Mesothelial cell of epicardium (in vitro differentiated cells): ENCODE measurements around the gene IL20RB. TPM values are rescaled to one million over a fixed set of nuclear protein-coding genes. Genes with fewer than 3 reads are reported as not detected.

ENCODE experiments used
- DNase-seq, 2 experiments: peaks; one replicate each; pipeline ENCODE4 v3.0.0; 2021; ENCODE audit warnings: low spot score in 2 of 2; ENCODE audit not compliant: unreplicated experiment in 2 of 2
- H3K27ac Mint-ChIP-seq: 2 replicates; pipeline ENCODE4 v1.8.0; 2021; ENCODE audit warnings: mixed read lengths
- H3K27me3 Mint-ChIP-seq: 2 replicates; pipeline ENCODE4 v1.8.0; 2021; ENCODE audit warnings: low read depth, mixed read lengths
- H3K36me3 Mint-ChIP-seq: 2 replicates; pipeline ENCODE4 v1.8.0; 2021; ENCODE audit warnings: mixed read lengths
- H3K4me1 Mint-ChIP-seq: 2 replicates; pipeline ENCODE4 v1.8.0; 2021; ENCODE audit warnings: mixed read lengths
- H3K4me3 Mint-ChIP-seq: 2 replicates; pipeline ENCODE4 v1.8.0; 2021; ENCODE audit warnings: mild to moderate bottlenecking, moderate library complexity, mixed read lengths
- H3K9me3 Mint-ChIP-seq: 2 replicates; pipeline ENCODE4 v1.8.0; 2021; ENCODE audit warnings: mixed read lengths
- CTCF ChIP-seq: fragments of 200-600 bp; sonication (generic); IDR thresholded peaks from one replicate; pipeline ENCODE4 v1.5.0; 2021; ENCODE audit warnings: antibody characterized with exemption; ENCODE audit not compliant: unreplicated experiment
- total RNA-seq: library from RNA; stranded (reverse); gene quantifications from 3 replicates; pipeline ENCODE4 v1.2.1, GENCODE V29; 2021

Gene IL20RB
- total RNA-seq, 1 donor from 2014 or later = 1.8 TPM

- H3K27ac Mint-ChIP-seq = no peak overlapping the region
- H3K4me3 Mint-ChIP-seq = no peak overlapping the region
- H3K36me3 Mint-ChIP-seq = peaks cover 3% of the 10 kb centered on the region
- no peaks in the 10 kb centered on the region for H3K27me3 Mint-ChIP-seq
- TF ChIP-seq CTCF = no peak
- H3K4me1 Mint-ChIP-seq = peaks cover 1% of the 10 kb centered on the region
- H3K9me3 Mint-ChIP-seq = no peaks in the 10 kb centered on the region
- no peak for DNase-seq
Observed at GRCh38 chr3:136989781-136990524, 32.2 kb downstream of the IL20RB start.

- H3K4me3 Mint-ChIP-seq = no peak overlapping the region
- no peaks in the 10 kb centered on the region for H3K27me3 Mint-ChIP-seq
- H3K27ac Mint-ChIP-seq = no peak overlapping the region
- no peak for DNase-seq
- H3K9me3 Mint-ChIP-seq = no peaks in the 10 kb centered on the region
- no peak for TF ChIP-seq CTCF
- H3K4me1 Mint-ChIP-seq = peaks cover 3% of the 10 kb centered on the region
- peaks cover 3% of the 10 kb centered on the region for H3K36me3 Mint-ChIP-seq
Observed at GRCh38 chr3:136990826-136991225, 33.0 kb downstream of the IL20RB start.

- Mint-ChIP-seq H3K27ac (no peak overlapping the region), H3K4me1 (peaks cover 3% of the 10 kb centered on the region), H3K4me3 (no peak overlapping the region), H3K9me3 (no peaks in the 10 kb centered on the region), H3K36me3 (no peaks in the 10 kb centered on the region), H3K27me3 (no peaks in the 10 kb centered on the region)
- no peak for TF ChIP-seq CTCF
- DNase-seq = no peak
Observed at GRCh38 chr3:136992115-136992514, 34.3 kb downstream of the IL20RB start.

- H3K4me3 Mint-ChIP-seq = no peak overlapping the region
- H3K27ac Mint-ChIP-seq = no peak overlapping the region
- H3K9me3 Mint-ChIP-seq = no peaks in the 10 kb centered on the region
- no peak for TF ChIP-seq CTCF
- H3K36me3 Mint-ChIP-seq = no peaks in the 10 kb centered on the region
- H3K27me3 Mint-ChIP-seq = no peaks in the 10 kb centered on the region
- H3K4me1 Mint-ChIP-seq = peaks cover 3% of the 10 kb centered on the region
- DNase-seq = no peak
Observed at GRCh38 chr3:136994772-136995516, 37.2 kb downstream of the IL20RB start.

- Mint-ChIP-seq H3K4me1 (peaks cover 3% of the 10 kb centered on the region), H3K27ac (no peak overlapping the region), H3K4me3 (no peak overlapping the region), H3K36me3 (no peaks in the 10 kb centered on the region), H3K27me3 (no peaks in the 10 kb centered on the region), H3K9me3 (peaks cover 5% of the 10 kb centered on the region)
- DNase-seq = no peak
- no peak for TF ChIP-seq CTCF
Observed at GRCh38 chr3:136995652-136996051, 37.9 kb downstream of the IL20RB start.
